Suprapubic skin (tissue), 4 donors: ENCODE data around the gene OR1I1.

Source experiments
- EP300 ChIP-seq: sonication (generic); formaldehyde crosslinking; IDR thresholded peaks from one replicate; pipeline ENCODE4 v1.6.1; 2017; ENCODE audit warnings: antibody characterized with exemption
- POLR2A ChIP-seq, 2 donors: fragments of 450-650 bp; IDR thresholded peaks; one replicate each; pipeline ENCODE4 v1.6.1; 2017; ENCODE audit warnings: antibody characterized with exemption in 2 of 2, mild to moderate bottlenecking in 2 of 2, moderate library complexity in 2 of 2
- POLR2AphosphoS5 ChIP-seq, 3 donors: sonication (generic); formaldehyde crosslinking; IDR thresholded peaks; one replicate each; pipeline ENCODE4 v1.6.1; 2017; ENCODE audit warnings: antibody characterized with exemption in 3 of 3
- TF ChIP-seq, protein P1 (sequence below), 2 donors: fragments of 200-600 bp in 1 of 2; fragments of 450-650 bp in 1 of 2; sonication (generic) in 1 of 2; IDR thresholded peaks; one replicate each; pipeline ENCODE4 v1.5.1; 2016 to 2019; ENCODE audit warnings: antibody characterized with exemption in 2 of 2, mild to moderate bottlenecking in 1 of 2, moderate library complexity in 1 of 2

DNA sequence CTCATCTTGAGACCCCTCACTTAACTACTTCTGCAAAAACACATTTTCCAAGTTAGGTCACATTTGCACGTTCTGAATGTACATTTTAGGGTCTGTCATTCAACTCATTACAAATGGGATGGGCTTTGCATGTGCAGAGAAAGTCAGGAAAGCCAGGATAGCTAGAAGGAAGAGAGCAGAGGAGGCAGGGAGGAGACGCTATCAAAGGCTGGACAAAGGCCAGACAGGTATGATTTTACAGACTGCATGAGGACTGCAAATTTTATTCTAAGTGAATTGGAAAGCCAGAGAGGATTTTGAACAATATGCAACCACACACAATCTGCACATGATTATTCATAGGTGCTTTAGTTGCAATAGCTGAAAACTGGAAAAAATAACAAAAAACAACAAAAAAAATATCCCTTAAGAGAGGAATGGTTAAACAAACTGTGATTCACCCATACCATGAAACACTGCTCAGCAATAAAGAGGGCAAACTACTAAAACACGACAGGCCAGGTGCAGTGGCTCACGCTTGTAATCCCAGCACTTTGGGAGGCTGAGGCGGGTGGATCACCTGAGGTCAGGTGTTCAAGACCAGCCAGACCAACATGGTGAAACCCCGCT is 46.3 kb downstream of the OR1I1 start:
- TF ChIP-seq, protein P1, sequence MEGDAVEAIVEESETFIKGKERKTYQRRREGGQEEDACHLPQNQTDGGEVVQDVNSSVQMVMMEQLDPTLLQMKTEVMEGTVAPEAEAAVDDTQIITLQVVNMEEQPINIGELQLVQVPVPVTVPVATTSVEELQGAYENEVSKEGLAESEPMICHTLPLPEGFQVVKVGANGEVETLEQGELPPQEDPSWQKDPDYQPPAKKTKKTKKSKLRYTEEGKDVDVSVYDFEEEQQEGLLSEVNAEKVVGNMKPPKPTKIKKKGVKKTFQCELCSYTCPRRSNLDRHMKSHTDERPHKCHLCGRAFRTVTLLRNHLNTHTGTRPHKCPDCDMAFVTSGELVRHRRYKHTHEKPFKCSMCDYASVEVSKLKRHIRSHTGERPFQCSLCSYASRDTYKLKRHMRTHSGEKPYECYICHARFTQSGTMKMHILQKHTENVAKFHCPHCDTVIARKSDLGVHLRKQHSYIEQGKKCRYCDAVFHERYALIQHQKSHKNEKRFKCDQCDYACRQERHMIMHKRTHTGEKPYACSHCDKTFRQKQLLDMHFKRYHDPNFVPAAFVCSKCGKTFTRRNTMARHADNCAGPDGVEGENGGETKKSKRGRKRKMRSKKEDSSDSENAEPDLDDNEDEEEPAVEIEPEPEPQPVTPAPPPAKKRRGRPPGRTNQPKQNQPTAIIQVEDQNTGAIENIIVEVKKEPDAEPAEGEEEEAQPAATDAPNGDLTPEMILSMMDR (IDR thresholded peaks at IDR 0.05) = no peak
- TF ChIP-seq EP300 (no peak), POLR2A (IDR thresholded peaks at IDR 0.05) (no peak), POLR2AphosphoS5 (IDR thresholded peaks at IDR 0.05) (no peak)
